Measurements from ENCODE around the gene RAB40C.

RAB40C gene

GRCh38 chr16:589658-590187 is at the start of gene RAB40C:
Gene RAB40C, plus strand, starts transcription at chr16:590066. Its CDS starts 226 bp downstream, at chr16:590292.
- DNase-seq (ENCODE audit: low read depth) = peak; percentile 98

- DNase-seq (ENCODE audit: low read depth) = no peak
These were observed 49.1 kb upstream of the RAB40C start for GRCh38 chr16:540645-541340.

GRCh38 chr16:543301-544164 is 46.3 kb upstream of the RAB40C start:
- DNase-seq (ENCODE audit: low read depth) = no peak

GRCh38 chr16:544517-544916 is 45.3 kb upstream of the RAB40C start:
- no peak for DNase-seq (ENCODE audit: low read depth)

GRCh38 chr16:546909-547770 is 42.7 kb upstream of the RAB40C start:
- DNase-seq (ENCODE audit: low read depth) = no peak

- DNase-seq (ENCODE audit: low read depth) = no peak
These were observed 41.3 kb upstream of the RAB40C start for GRCh38 chr16:548586-548985.

DNA sequence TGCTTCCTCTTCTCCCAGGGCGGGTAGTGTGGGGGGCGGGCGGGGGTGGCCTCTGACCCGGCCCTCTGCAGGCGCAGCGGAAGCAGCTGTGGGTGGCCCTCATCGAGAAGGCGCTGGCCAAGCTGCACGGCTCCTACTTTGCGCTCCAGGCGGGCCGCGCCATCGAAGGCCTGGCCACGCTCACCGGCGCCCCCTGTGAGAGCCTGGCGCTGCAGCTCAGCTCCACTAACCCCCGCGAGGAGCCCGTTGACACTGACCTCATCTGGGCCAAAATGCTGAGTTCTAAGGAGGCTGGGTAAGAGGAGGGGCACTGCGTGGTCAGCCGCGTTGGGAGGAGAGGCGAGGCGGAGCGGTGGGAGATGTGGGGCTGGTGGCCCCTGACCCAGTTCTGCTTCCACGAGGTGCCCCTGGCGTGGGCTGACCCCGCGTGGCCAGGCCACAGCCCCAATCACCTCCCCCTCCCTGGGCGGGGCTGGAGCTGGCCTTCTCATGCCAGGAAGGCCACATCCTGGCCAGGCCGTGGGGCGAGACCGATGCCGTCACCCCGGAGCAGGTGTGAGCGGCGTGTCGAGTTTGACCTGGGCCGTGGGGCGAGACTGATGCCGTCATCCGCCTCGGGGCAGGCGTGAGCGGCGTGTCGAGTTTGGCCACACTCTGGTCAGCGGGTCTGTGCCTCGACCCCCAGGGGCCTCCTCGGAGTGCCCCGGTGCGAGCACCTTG is 40.2 kb upstream of the RAB40C start:
- no peak for DNase-seq (ENCODE audit: low read depth)

GRCh38 chr16:551210-551609 is 38.7 kb upstream of the RAB40C start:
- DNase-seq (ENCODE audit: low read depth) = no peak

DNA sequence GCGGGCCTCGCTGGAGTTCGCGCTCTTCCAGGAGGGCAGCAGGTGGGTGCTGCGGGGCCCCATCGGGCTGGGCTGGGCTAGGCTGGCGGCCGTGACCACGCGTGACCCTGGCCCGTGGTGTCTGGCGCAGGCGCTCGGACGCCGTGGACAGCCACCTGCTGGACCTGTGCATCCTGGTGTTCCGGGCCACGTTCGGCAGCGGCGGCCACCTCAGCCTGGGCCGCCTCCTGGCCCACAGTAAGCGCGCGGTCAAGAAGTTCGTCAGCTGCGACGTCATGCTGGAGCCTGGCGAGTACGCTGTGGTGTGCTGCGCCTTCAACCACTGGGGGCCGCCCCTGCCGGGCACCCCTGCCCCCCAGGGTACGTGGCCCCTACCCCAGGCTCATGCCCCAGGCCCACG is 37.7 kb upstream of the RAB40C start:
- DNase-seq (ENCODE audit: low read depth) = no peak

DNA sequence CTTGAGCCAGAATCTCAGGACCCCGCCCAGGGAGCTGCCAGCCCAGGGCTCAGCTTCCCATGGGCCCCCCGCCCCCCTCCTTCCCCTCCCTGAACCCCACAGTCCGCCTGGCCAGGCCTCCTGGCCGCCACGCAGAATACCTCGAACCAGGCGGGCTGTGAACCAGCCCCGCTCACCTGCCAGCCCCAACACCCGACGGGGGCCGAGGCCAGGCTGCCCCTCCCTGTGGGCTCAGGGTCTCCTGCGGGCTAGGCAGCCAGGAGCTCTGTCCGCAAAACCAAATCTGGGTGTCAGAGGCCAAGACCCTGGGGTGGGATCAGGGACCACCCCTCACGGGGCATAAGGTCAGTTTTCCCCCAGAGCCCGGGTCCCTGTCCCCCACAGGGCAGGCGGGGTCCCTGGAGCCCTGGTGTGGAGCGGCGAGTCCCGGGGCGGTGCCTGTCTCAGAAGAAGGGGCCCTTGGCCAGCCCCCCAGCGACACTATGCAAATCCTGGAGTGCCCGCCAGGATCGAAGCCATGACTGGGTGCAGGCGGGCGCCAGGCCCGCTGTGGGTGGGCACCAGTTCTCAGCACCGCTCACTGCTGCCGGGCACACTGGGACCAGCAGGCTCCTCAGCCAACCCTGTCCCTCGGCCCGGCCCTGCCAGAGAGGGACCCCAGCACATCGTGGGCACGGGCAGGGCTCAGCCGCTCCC is 36.1 kb upstream of the RAB40C start:
- DNase-seq (ENCODE audit: low read depth) = no peak

GRCh38 chr16:554297-554621 is 35.6 kb upstream of the RAB40C start:
- DNase-seq (ENCODE audit: low read depth) = no peak

DNA sequence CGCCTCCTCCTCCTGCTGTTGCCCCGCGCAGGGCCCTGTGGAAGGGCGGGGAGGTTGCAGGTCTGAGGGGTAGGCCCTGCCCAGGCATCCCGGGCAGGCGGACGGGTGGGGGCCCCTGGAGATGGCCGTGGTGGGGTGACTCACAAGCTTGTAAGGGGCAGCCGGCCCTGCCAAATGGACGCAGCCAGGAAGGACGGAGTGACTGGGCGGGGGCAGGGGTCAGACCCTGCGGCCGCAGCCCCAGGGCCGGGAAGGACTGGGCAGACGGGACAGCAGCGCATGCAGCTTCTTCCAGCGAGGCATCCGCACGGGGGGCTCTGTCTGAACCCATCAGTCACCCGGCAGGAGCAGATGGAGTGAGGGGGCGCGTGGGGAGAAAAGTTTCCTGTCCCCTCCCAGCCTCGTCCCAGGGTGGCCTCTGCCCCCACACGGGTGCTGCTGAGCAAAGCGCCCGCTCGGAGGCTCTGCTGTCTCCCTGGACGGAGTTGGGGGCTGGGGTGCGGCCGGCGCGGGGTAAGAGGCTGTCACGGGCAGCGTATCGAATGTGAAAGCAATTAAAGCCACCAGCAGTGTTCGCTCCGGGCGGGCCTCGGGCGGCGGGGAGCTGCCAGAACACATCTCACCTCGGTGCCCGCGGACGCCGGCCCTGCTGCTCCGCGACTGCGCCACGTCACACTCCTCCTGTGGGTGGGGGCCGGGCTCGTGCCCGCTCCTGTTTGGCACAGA is 35.1 kb upstream of the RAB40C start:
- DNase-seq (ENCODE audit: low read depth) = no peak

DNA sequence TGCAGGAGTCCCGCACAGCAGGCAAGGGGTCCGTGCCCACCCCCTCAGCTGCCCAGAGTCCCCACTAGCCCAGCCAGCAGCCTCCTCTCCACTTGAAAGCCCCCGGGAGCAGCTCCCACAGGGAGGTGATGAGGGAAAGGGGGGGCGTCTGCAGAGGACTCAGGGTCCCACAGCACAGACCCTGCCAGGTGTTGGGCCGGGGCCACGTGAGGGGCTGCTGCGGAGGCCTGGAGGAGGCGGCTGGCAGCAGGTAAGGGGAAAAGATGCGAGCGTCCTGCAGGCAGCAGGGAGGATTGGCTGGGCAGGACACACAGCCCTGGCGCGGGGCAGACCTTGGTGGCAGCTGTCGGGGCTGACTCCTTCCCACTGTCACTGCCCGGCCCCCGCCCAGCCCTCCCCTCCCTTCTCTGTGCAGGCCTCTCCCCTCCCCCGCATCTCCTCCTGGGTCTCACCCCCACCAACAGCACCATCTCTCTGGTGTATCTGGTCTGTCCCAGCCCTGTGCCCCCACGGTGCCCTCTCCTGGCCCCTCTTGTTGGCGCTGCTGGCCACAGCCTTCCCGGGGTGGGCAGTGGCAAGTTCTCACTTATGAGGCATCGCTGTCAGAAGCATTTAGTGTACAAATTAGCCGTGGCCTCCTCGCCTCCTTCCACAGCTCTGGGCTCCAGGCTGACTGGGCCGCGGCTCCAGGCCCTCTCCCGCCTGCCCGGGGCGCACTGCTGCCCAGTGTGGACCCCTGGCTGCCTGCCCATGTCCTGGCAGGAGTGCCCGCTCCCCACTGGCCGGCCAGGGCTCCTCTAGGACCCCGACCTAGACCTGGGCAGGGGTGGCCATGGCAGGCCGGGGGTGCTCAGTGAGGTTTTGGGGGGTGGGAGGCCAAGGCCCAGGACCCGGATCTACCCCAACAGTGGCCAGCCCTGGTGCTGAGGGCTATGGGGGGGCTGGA is 34.1 kb upstream of the RAB40C start:
- DNase-seq (ENCODE audit: low read depth) = no peak

DNA sequence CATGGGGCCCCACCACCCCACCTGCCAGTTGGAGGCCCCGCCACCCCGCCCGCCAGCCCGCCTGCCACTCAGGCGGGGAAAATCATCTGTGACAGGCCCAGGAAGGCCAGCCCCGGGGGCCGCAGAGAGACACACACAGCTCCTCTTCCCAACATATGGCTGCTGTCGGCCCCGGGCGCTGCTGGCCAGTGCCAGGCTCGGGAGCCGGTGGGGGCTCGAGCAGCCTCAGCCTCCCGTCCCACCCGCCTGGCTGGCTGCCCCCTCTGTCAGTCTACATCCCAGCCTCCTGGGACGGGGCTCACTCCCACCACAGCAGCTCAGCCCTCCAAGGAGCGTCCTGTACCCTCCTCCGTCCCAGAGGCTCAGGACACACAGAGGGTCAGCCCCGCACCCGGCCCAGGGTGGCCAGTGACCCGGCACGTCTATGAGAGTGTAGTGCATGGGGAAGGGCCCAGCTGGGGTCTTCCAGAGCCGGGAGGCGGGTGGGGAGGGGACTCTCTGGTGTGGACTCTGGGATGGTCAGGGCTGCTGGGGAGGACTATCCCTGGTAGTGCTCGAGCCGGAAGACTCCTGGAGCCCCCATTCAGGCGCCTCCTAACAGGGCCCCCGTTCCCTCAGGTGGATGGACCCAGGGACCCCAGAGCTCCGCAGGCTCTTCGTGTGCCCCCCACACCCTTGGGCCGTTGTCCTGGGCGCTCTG is 33.2 kb upstream of the RAB40C start:
- DNase-seq (ENCODE audit: low read depth) = no peak

DNA sequence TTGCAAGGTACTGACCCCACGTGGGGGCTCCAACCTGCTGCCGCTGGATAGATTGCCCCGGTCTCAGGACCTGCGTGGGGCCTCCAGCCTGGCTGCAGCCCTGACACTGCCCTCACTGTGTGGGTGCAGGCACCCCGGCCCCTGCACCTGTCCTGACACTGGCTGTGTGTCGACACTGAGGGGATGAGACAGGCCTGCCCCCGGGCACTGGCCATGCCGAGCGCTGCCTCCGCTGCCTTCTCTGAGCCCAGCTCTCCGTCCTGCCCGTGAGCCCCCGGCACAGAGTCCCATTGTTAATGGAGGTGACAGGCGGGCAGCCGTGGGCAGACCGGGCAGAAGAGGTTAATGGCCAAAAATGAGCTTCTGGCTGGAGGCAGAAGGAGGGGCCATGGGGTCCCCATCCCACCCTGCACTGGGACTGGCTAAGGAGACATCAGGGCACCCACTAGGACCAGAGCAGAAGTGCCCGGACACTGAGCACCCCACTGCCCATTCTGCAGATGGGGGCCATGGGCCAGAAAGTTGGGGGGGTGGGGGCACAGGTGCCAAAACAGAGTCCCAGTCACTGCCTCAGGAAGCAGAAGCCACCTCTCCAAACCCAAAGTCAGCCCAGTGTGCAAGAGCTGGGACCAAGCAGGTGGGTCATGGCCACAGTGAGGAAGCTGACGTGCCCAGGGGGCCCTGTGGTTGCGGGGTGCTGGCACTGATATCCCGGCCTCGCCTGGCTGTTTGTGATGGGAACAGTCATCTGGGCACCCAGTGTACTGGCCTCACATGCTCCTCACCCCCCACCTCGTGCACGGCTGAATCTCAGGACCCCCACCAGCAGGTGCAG is 32.2 kb upstream of the RAB40C start:
- DNase-seq (ENCODE audit: low read depth) = no peak

- DNase-seq (ENCODE audit: low read depth) = no peak
These were observed 31.4 kb upstream of the RAB40C start for GRCh38 chr16:558298-559020.

DNA sequence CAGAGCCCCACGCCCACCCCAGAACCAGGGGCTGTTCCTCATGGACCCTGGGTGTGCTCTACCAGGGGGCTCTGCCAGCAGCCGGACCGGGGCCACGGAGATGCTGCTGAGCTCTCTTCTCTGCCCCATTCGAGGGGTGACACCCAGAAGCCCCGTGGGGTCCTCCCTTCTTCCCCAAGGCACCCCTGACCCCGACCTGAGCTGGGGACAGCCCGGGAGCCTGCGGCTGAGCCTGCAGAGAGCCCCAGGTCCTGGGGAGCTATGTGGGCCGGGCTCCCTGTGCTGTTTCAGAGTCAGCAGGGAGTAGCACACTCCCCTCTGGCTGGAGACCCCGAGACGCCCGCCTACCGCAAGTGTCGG is 30.9 kb upstream of the RAB40C start:
- DNase-seq (ENCODE audit: low read depth) = no peak
